SK-N-SH treated with all-trans-retinoic acid at 6 μM for 48 hours (cell line): Measurements from ENCODE around the gene RAD51B.

ENCODE experiments used
- ATAC-seq: fragments of 200-7000 bp; cut with Tn5 transposase; 3 replicates; pipeline ENCODE4 v1.9.1; 2020; ENCODE audit warnings: mild to moderate bottlenecking, moderate library complexity
- ARNTL ChIP-seq: fragments of 450-650 bp; formaldehyde crosslinking; IDR thresholded peaks from 2 replicates; pipeline ENCODE4 v1.5.0; 2020; ENCODE audit warnings: low read depth, mild to moderate bottlenecking, moderate library complexity, borderline replicate concordance
- BACH2 ChIP-seq: fragments of 250-450 bp; sonication (Bioruptor Pico); IDR thresholded peaks from 2 replicates; pipeline ENCODE4 v1.9.0; 2021; ENCODE audit warnings: mild to moderate bottlenecking, borderline replicate concordance
- ESRRG ChIP-seq: fragments of 250-450 bp; sonication (Bioruptor Pico); IDR thresholded peaks from 2 replicates; pipeline ENCODE4 v1.6.1; 2021; ENCODE audit warnings: mild to moderate bottlenecking
- GLIS3 ChIP-seq: fragments of 250-450 bp; sonication (Bioruptor Pico); IDR thresholded peaks from 2 replicates; pipeline ENCODE4 v1.5.0; 2020; ENCODE audit warnings: mild to moderate bottlenecking, moderate library complexity
- ISL1 ChIP-seq: fragments of 250-450 bp; sonication (Bioruptor Pico); IDR thresholded peaks from 2 replicates; pipeline ENCODE4 v2.1.2; 2022; ENCODE audit warnings: mild to moderate bottlenecking, moderate library complexity
- PPARA ChIP-seq: fragments of 250-450 bp; sonication (Bioruptor Pico); IDR thresholded peaks from 2 replicates; pipeline ENCODE4 v1.5.0; 2020; ENCODE audit warnings: mild to moderate bottlenecking, borderline replicate concordance
- RARB ChIP-seq: fragments of 250-450 bp; sonication (Bioruptor Pico); IDR thresholded peaks from 2 replicates; pipeline ENCODE4 v1.8.0; 2021; ENCODE audit warnings: mild to moderate bottlenecking, moderate library complexity
- SNAI2 ChIP-seq: fragments of 250-450 bp; sonication (Bioruptor Pico); IDR thresholded peaks from 2 replicates; pipeline ENCODE4 v1.5.0; 2020; ENCODE audit warnings: mild to moderate bottlenecking, moderate library complexity
- TOX ChIP-seq: fragments of 250-450 bp; sonication (Bioruptor Pico); IDR thresholded peaks from 2 replicates; pipeline ENCODE4 v1.8.0; 2021; ENCODE audit warnings: mild to moderate bottlenecking, moderate library complexity, borderline replicate concordance
- ZC3H10 ChIP-seq: fragments of 250-450 bp; sonication (Bioruptor Pico); IDR thresholded peaks from 2 replicates; pipeline ENCODE4 v1.5.1; 2021; ENCODE audit warnings: mild to moderate bottlenecking, moderate library complexity
- ZFP3 ChIP-seq: fragments of 250-450 bp; sonication (Bioruptor Pico); IDR thresholded peaks from 2 replicates; pipeline ENCODE4 v1.5.0; 2020; ENCODE audit warnings: mild to moderate bottlenecking, moderate library complexity
- ZFP30 ChIP-seq: fragments of 450-650 bp; formaldehyde crosslinking; IDR thresholded peaks from 2 replicates; pipeline ENCODE4 v1.5.0; 2022; ENCODE audit warnings: mild to moderate bottlenecking, moderate library complexity
- ZNF565 ChIP-seq: fragments of 450-650 bp; formaldehyde crosslinking; conservative IDR thresholded peaks from 2 replicates; pipeline ENCODE4 v1.5.0; 2020; ENCODE audit warnings: low read depth, mild to moderate bottlenecking, moderate library complexity
- ZNF70 ChIP-seq: fragments of 450-650 bp; formaldehyde crosslinking; IDR thresholded peaks from 2 replicates; pipeline ENCODE4 v1.5.0; 2020; ENCODE audit warnings: mild to moderate bottlenecking, moderate library complexity
- ZNF8 ChIP-seq: fragments of 450-650 bp; formaldehyde crosslinking; IDR thresholded peaks from 2 replicates; pipeline ENCODE4 v1.5.0; 2020; ENCODE audit warnings: mild to moderate bottlenecking, moderate library complexity
- TF ChIP-seq, protein P1 (sequence below): fragments of 250-450 bp; sonication (Bioruptor Pico); IDR thresholded peaks from 2 replicates; pipeline ENCODE4 v1.5.1; 2021; ENCODE audit warnings: mild to moderate bottlenecking, moderate library complexity
- TF ChIP-seq, protein P2 (sequence below): fragments of 250-450 bp; sonication (Bioruptor Pico); IDR thresholded peaks from 2 replicates; pipeline ENCODE4 v1.5.1; 2020; ENCODE audit warnings: low read depth, mild to moderate bottlenecking, moderate library complexity
- TF ChIP-seq, protein P3 (sequence below): fragments of 250-450 bp; sonication (Bioruptor Pico); IDR thresholded peaks from 2 replicates; pipeline ENCODE4 v1.8.0; 2021; ENCODE audit warnings: low read depth, mild to moderate bottlenecking, moderate library complexity, borderline replicate concordance
- TF ChIP-seq, protein P4 (sequence below): fragments of 250-450 bp; sonication (Bioruptor Pico); IDR thresholded peaks from 2 replicates; pipeline ENCODE4 v1.5.0; 2020; ENCODE audit warnings: mild to moderate bottlenecking, moderate library complexity

RAD51B gene

DNA sequence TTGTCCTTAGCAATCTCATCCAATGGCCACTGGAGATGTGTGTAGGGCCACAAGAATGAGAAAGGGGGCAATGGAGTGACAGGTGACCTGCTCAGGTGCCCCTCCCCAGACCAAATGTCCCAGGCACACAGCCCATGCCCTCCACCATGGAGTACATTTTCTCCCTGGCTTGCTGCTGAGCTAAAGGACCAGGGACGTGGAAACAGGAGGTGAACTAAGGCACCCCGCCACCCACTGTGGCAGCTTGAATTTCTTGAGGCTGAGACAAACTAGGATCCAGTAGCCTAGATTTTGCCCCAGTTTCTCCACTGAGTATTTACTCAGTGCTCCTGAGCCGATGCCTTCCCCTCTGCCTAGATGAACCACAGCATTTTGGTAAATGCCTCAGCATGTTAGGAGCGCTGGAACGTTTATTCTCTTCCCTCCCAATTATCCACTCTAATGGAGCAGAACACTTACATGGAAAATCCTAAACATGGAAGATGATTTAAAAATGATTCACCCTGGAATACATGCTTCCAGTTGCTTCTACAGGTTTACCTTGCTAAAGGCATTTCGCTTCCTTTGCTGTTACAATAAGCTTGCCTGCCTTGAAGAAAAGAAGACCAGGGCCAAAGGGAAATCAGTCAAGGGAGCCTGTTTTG, 775.3 kb downstream of the RAD51B start:
- TF ChIP-seq, protein P1, sequence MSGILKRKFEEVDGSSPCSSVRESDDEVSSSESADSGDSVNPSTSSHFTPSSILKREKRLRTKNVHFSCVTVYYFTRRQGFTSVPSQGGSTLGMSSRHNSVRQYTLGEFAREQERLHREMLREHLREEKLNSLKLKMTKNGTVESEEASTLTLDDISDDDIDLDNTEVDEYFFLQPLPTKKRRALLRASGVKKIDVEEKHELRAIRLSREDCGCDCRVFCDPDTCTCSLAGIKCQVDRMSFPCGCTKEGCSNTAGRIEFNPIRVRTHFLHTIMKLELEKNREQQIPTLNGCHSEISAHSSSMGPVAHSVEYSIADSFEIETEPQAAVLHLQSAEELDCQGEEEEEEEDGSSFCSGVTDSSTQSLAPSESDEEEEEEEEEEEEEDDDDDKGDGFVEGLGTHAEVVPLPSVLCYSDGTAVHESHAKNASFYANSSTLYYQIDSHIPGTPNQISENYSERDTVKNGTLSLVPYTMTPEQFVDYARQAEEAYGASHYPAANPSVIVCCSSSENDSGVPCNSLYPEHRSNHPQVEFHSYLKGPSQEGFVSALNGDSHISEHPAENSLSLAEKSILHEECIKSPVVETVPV (CRISPR knock-in tag) = no peak
- TF ChIP-seq SNAI2 (no peak), ISL1 (CRISPR knock-in tag) (no peak), PPARA (CRISPR knock-in tag) (no peak), ARNTL (CRISPR knock-in tag) (no peak), ZFP30 (CRISPR knock-in tag) (no peak), ZFP3 (CRISPR knock-in tag) (no peak), BACH2 (CRISPR knock-in tag) (no peak), ZNF8 (CRISPR knock-in tag) (no peak), ZC3H10 (no peak)
- TF ChIP-seq, protein P2, sequence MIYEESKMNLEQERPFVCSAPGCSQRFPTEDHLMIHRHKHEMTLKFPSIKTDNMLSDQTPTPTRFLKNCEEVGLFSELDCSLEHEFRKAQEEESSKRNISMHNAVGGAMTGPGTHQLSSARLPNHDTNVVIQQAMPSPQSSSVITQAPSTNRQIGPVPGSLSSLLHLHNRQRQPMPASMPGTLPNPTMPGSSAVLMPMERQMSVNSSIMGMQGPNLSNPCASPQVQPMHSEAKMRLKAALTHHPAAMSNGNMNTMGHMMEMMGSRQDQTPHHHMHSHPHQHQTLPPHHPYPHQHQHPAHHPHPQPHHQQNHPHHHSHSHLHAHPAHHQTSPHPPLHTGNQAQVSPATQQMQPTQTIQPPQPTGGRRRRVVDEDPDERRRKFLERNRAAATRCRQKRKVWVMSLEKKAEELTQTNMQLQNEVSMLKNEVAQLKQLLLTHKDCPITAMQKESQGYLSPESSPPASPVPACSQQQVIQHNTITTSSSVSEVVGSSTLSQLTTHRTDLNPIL (CRISPR knock-in tag) = no peak
- TF ChIP-seq, protein P3, sequence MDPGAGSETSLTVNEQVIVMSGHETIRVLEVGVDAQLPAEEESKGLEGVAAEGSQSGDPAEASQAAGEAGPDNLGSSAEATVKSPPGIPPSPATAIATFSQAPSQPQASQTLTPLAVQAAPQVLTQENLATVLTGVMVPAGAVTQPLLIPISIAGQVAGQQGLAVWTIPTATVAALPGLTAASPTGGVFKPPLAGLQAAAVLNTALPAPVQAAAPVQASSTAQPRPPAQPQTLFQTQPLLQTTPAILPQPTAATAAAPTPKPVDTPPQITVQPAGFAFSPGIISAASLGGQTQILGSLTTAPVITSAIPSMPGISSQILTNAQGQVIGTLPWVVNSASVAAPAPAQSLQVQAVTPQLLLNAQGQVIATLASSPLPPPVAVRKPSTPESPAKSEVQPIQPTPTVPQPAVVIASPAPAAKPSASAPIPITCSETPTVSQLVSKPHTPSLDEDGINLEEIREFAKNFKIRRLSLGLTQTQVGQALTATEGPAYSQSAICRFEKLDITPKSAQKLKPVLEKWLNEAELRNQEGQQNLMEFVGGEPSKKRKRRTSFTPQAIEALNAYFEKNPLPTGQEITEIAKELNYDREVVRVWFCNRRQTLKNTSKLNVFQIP = no peak
- ATAC-seq = no peak

DNA sequence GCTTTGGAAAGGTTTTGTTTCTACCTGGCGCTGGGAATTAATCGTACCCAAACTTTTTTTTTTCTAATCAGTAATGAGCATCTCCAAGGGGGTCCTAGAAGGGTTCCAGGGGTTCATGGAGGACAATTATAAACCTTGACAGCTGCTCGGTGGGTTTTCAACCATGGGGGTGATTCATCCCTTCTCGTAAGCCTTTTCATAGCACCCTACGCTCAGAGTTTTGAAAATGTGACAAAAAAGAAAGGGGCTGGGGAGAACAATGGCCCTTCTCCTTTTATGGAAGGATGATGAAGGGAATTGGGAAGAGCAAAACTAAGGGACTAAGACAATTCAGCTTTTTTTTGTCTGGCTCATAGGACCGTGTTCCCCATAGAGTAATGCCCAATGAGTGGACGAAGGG, 776.6 kb downstream of the RAD51B start:
- no peak for TF ChIP-seq ZC3H10
- TF ChIP-seq ESRRG = no peak
- no peak for TF ChIP-seq GLIS3
- TF ChIP-seq, protein P4, sequence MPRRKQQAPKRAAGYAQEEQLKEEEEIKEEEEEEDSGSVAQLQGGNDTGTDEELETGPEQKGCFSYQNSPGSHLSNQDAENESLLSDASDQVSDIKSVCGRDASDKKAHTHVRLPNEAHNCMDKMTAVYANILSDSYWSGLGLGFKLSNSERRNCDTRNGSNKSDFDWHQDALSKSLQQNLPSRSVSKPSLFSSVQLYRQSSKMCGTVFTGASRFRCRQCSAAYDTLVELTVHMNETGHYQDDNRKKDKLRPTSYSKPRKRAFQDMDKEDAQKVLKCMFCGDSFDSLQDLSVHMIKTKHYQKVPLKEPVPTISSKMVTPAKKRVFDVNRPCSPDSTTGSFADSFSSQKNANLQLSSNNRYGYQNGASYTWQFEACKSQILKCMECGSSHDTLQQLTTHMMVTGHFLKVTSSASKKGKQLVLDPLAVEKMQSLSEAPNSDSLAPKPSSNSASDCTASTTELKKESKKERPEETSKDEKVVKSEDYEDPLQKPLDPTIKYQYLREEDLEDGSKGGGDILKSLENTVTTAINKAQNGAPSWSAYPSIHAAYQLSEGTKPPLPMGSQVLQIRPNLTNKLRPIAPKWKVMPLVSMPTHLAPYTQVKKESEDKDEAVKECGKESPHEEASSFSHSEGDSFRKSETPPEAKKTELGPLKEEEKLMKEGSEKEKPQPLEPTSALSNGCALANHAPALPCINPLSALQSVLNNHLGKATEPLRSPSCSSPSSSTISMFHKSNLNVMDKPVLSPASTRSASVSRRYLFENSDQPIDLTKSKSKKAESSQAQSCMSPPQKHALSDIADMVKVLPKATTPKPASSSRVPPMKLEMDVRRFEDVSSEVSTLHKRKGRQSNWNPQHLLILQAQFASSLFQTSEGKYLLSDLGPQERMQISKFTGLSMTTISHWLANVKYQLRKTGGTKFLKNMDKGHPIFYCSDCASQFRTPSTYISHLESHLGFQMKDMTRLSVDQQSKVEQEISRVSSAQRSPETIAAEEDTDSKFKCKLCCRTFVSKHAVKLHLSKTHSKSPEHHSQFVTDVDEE (CRISPR knock-in tag) = no peak
- TF ChIP-seq ISL1 (CRISPR knock-in tag) = no peak
- no peak for TF ChIP-seq BACH2 (CRISPR knock-in tag)
- TF ChIP-seq ZNF70 (CRISPR knock-in tag) = no peak
- TF ChIP-seq RARB (CRISPR knock-in tag) = no peak
- no peak for TF ChIP-seq ZFP30 (CRISPR knock-in tag)
- TF ChIP-seq, protein P3 = no peak
- TF ChIP-seq, protein P1 (CRISPR knock-in tag) = no peak
- TF ChIP-seq, all 23 proteins: peak for 0
- no peak for ATAC-seq

DNA sequence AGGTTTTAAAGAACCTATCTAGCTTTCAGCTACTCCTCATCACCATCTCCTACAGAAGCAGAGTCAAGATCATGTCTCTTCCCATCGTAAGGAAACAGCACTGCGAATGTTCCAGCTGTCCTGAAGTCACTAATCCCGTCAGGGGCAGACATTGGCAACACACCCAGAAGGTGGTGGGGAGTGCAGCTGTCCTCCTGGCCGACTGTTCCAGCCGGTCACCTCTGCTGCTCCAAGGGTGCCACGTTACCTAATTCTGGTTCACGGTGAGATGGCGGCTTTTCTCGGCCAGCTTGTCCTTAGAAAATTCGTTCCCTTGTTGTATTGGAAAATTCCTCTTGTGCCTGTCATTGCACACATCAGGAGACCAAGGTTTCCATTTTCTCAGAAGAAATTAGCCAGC, 777.1 kb downstream of the RAD51B start:
- TF ChIP-seq ZFP30 (CRISPR knock-in tag) = no peak
- TF ChIP-seq, all 23 proteins: peak for 0
- ATAC-seq = no peak

DNA sequence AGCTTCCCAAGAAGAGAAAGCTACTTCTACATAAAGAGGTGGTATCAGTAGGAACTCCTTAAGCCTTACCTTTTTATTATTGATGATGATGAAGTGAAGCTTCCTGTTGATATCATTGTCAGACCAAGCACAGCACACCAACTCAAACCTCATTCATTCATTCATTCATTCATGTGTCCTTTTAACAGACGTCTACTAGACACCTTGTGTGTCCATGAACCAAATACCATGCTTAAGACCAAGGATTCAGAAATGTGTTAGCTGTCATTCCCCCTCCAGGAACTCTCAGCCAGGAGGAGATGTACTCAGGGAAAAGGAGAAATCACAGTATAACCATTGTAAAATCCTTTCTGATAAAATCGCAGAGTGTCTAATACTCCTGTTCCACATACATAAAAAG, 778.5 kb downstream of the RAD51B start:
- ATAC-seq = no peak
- TF ChIP-seq, protein P3 = no peak
- TF ChIP-seq ZFP30 (CRISPR knock-in tag) (no peak), SNAI2 (no peak), TOX (no peak), PPARA (CRISPR knock-in tag) (no peak), ZNF565 (CRISPR knock-in tag) (no peak), GLIS3 (no peak), ISL1 (CRISPR knock-in tag) (no peak), ZNF70 (CRISPR knock-in tag) (no peak), BACH2 (CRISPR knock-in tag) (no peak)
- TF ChIP-seq, protein P1 (CRISPR knock-in tag) = no peak
- TF ChIP-seq, protein P2 (CRISPR knock-in tag) = no peak
